Stromal cell of bone marrow (primary cell): ENCODE measurements around the gene ANKRD39.
"Not testable (repeated sequence)": the region's sequence is repeated elsewhere in the genome, so short reads cannot be mapped to it uniquely, and the experiment has no call there.

ENCODE experiments used
- DNase-seq: peaks from one replicate; pipeline ENCODE4 v3.0.0-alpha.2; 2012; ENCODE audit warnings: low read depth

ANKRD39 gene

GRCh38 chr2:96808176-96808837, 49.5 kb downstream of the ANKRD39 start:
- no peak for DNase-seq

GRCh38 chr2:96807127-96807471, 50.7 kb downstream of the ANKRD39 start:
- DNase-seq, result no peak

GRCh38 chr2:96806468-96807126, 51.2 kb downstream of the ANKRD39 start:
- no peak for DNase-seq

- not testable (repeated sequence) for DNase-seq
Measured at GRCh38 chr2:96805946-96806345, 51.9 kb downstream of the ANKRD39 start.

GRCh38 chr2:96804986-96805385, 52.8 kb downstream of the ANKRD39 start:
- no peak for DNase-seq

GRCh38 chr2:96802721-96803120, 55.1 kb downstream of the ANKRD39 start:
- DNase-seq, result no peak

- DNase-seq, result no peak
Measured at GRCh38 chr2:96801786-96802595, 55.8 kb downstream of the ANKRD39 start.

GRCh38 chr2:96801005-96801785, 56.6 kb downstream of the ANKRD39 start:
- no peak for DNase-seq

- no peak for DNase-seq
Measured at GRCh38 chr2:96800061-96801004, 57.5 kb downstream of the ANKRD39 start.

GRCh38 chr2:96799623-96799935, 58.2 kb downstream of the ANKRD39 start:
- DNase-seq, result no peak

- no peak for DNase-seq
Measured at GRCh38 chr2:96798733-96799622, 58.8 kb downstream of the ANKRD39 start.
